ENCODE measurements around the gene BICD1.

GRCh38 chr12:32303174-32303549 lies 196.5 kb downstream of the BICD1 start:
- TF ChIP-seq FOXA1 (IDR thresholded peaks at IDR 0.05) (no peak), RAD21 (IDR thresholded peaks at IDR 0.05) (no peak)
- TF ChIP-seq, protein P1, sequence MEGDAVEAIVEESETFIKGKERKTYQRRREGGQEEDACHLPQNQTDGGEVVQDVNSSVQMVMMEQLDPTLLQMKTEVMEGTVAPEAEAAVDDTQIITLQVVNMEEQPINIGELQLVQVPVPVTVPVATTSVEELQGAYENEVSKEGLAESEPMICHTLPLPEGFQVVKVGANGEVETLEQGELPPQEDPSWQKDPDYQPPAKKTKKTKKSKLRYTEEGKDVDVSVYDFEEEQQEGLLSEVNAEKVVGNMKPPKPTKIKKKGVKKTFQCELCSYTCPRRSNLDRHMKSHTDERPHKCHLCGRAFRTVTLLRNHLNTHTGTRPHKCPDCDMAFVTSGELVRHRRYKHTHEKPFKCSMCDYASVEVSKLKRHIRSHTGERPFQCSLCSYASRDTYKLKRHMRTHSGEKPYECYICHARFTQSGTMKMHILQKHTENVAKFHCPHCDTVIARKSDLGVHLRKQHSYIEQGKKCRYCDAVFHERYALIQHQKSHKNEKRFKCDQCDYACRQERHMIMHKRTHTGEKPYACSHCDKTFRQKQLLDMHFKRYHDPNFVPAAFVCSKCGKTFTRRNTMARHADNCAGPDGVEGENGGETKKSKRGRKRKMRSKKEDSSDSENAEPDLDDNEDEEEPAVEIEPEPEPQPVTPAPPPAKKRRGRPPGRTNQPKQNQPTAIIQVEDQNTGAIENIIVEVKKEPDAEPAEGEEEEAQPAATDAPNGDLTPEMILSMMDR (IDR thresholded peaks at IDR 0.05; ENCODE audit: low read depth, low read length, missing input control): no peak
